HG02763 (cell line): Measurements from ENCODE around the gene TANC1.
"Not testable (repeated sequence)": the region's sequence is repeated elsewhere in the genome, so short reads cannot be mapped to it uniquely, and the experiment has no call there.

Experiments used
- ATAC-seq: cut with Tn5 transposase; IDR thresholded peaks from one replicate; pipeline ENCODE4 v1.9.1; 2021; ENCODE audit warnings: mild to moderate bottlenecking, moderate library complexity; ENCODE audit not compliant: unreplicated experiment

The TANC1 gene

DNA sequence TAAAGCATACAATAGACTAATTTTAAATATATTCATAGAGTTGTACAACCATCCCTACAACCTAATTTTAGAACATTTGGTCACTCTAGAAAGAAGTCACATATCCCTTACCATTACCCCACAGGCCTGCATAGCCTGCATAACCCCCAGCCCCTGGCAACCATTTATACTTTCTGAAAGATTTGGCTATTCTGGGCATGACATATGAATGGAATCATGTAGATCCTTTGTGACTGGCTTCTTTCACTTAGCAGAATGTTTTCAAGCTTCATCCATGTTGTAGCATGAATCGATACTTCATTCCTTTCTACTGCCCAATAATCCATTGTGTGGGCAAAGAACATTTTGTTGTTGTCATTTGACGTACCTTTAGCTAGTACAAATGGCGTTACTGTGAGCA is 166.5 kb downstream of the TANC1 start:
- ATAC-seq: no peak

DNA sequence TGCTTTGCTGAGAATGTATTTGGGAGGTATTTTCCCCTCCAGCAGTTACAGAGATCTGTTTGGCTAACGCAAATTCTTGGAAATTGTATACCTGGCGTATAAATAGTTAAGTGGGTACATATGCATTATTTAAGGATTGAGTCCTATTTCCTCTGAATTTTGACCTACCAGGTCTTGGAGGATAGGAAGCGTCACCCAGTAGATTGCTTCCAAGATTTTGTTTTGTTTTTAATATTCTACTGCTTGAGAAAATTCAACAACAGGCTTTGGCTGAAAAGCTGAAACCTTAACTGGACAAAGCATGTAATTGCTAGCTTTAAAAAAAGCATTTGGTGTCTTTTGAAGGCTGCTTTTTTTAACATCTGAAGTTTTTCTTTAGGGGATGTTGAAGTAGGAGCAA is 168.0 kb downstream of the TANC1 start:
- no peak for ATAC-seq

DNA sequence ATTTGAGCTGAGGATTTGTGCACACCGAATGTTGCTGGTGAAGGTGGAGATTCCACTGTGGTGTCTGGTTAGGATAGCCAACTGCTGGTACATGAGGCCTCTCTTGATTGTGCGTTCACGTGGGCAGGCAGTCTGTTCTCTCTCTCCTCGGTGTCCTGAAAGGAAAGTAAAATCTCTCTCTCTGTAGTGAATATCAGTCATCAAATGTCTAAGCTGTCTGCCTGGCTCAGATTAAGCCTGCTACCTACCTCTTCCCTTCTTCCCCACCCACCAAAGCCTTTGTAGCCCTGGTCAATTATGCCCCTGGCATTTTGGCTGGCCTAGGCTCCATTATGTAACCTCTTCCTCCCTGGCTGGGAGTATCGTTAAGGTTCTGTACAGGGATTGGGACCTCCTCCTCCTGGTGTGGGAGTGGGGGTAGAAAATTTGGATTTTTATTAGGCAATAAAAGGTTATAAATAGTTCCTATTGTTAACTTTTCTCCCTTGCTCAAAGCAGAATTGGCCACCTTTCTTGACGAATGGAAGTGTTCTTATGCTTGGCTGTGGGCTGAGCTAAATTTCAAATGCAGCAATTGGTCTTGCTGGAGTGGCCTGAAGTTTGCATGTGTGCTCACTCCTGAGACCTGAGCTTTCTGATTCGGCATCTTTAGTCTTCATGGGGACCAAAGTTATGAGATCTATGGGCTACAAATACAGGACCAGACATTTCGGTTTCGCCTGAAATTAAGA is 169.2 kb downstream of the TANC1 start:
- no peak for ATAC-seq

DNA sequence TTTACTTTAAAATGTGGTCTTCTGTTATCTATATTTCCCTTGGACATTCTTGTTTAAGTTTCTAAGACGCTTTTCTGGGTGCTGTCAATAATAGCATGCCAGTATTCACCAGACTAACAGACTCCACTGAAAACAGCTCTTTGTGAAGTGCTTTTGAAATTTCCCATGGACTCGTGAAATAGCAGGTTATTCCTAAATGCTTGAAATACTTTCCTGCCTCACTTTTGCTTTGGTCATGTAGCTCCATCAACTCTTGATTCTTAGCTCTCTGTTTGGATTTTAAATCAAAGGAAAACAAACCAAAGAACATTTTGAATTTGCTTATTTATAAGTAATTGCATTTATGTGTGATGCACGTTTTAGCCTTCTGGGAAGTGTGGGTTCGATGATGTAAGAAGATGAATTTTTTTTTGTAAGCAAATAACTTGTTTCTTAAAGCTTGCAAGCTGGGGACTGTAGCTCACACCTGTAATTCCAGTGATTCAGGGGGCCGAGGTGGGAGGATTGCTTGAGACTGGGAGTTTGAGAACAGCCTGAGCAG is 170.3 kb downstream of the TANC1 start:
- ATAC-seq: no peak

DNA sequence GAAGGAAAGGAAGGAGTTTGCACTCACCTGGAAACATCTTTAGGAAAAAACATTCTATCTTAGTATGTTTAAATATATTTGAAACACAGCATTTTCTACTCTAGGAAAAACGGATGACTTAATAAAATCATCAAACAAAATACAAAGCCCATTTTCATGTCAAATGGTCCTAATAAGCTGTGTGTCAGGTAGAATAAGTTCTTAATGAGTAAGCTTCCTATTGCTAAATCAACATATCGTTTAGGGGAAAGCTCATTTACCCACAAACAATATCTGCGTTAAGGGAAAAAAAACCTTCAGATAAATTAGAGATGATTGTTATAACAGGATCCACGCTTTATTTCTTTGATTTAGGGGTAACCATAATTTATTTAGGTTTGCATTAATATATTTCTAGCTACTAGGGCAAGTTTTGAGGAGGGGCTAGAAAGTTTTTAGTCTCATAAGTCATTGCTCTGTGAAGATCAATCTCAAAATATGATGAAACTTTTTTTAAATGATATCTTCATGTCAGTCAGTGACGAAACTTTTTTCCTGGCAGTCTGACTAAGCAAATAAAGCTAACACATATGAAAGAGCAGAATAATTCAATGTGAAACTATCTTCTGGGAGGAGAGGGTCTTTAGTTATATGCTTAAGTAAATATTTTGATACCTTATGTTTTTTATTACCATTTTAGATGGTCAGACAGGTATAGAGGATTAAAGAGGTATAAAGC is 170.9 kb downstream of the TANC1 start:
- ATAC-seq: no peak

DNA sequence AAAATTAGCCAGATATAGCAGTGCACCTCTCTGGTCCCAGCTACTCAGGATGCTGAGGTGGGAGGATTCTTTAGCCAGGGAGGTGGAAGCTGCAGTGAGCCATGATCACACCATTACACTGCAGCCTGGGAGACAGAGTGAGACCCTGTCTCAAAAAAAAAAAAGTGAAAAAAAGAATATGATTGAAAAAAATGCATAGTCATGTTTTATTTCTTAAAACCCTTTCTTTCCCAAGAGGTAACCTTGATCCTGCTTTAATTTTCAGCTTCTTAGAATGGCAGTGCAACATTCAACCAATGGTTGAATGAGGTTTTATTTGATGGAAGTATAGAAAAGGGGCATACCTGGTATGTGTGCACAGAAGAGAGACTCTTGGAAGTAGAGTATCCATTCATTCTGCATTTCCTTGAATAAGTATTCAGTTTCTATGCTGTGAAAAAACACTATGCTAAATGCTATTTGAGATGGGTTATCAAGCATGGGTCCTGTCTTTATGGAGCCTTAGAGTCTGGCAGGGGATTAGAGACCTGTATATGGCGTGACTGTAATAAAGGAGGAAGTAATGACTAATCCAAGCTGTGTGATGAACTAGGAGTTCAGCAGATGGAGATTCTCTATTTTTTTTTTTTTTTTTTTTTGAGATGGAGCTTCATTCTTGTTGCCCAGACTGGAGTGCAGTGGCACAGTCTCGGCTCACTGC is 171.8 kb downstream of the TANC1 start:
- ATAC-seq: no peak

DNA sequence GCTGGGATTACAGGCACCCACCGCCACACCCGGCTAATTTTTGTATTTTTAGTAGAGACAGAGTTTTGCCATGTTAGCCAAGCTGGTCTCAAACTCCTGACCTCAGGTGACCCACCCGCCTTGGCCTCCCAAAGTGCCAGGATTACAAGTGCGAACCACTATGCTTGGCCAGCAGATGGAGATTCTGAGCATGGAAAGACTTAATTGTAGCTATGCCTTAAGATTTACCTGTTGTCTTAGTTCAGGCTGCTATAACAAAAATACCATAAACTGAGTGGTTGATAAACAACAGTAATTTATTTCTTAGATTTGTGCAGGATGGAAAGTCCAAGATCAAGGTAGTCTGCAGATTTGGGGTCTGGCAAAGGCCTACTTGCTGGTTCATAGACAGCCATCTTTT is 172.4 kb downstream of the TANC1 start:
- not testable (repeated sequence) for ATAC-seq

DNA sequence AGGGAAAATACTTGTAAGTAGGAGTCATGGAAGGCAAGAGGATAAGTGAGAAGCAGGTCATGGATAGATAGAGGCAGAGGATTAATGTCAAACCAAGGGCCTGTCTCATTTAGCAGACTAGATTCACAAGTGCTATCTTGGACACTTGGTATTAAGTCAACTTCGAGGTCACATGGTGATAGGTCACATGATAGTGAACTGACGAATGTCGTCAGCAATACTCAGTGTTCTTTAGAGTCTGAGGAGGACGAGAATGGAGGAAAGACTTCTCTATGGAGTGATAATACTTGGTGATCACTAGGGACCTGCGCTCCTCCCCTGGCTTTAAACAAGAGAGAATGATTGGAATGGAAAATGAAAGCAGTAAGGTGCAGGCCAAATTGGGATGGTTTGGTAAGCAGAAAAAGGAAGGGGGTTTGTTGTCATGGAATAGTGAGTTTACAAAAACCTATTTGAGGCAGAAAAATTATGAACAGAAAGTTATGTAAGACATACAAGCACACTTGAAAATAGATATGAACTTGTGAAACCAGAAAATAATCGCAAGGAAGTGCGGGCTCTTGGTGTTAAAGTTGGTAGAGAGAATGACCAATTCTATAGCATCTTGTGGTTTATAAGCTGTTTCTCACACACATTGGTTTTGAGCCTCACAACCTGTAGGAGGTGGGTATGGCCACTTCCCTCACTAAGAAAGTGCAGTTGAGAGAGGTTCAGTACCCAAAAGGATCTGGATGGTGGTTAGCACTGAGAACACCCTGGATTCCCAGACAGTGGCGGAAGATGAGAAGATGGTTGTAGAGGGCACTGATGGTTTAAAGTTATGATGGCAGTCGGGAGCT is 176.6 kb downstream of the TANC1 start:
- no peak for ATAC-seq

DNA sequence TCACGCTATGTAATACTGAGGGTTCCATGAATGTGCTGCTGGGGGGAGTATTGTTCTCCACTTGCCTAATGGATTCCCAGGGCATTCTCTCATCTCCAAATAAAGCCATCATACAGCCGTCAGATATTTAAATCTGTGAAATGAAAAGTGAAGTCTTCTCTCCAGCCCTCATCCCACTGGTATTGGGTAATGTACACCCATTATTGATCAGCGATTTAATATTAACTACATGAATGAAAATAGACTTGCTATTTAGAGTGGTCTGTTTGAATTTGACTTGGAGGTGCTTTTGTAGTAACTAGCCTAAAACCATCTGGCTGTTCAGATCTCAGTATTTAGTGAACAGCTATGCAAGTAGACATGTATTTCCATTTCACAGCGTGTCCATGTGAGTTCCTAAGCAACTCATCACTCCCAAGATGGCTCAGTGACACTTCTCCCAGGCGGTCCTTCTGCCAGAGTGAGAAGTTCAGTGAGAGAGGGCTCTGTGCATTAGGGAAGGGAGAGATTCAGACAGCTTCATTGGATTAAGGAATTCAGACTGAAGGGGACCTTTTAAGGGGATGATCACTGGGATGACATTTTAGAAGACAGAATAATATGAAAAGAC is 177.4 kb downstream of the TANC1 start:
- no peak for ATAC-seq

DNA sequence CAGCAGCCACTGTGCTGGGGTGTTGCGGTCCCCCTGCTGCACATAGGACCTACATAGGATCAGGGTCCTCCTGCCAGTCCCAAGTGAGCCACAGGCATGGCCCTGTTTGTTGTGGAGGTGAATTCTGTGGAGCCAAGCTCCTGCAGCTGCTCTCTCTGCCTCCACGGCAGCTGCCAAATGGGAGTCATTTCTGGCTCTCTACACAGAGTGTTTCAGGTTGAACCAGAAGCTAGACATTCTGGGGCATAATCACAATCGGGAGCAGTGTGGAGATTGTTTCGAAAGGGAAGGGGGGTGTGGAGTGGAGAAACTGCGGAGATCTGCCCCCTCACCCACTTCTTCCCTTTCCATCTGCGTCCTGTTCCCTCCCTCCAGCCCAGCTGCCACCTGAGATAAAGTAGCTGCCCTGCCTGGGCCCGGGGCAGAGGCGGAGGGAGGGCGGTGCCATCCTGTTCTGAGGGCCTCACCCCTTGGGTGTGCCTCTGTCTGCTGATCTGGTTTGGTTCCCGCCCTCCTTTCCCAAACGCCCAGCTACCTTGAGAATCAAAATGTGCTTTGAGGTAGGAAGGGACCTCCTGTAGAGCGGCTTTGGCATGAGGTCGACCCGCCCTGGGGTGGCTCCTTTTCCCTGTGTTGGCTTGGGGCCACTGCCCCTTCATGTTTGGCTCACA is 178.7 kb downstream of the TANC1 start:
- no peak for ATAC-seq

DNA sequence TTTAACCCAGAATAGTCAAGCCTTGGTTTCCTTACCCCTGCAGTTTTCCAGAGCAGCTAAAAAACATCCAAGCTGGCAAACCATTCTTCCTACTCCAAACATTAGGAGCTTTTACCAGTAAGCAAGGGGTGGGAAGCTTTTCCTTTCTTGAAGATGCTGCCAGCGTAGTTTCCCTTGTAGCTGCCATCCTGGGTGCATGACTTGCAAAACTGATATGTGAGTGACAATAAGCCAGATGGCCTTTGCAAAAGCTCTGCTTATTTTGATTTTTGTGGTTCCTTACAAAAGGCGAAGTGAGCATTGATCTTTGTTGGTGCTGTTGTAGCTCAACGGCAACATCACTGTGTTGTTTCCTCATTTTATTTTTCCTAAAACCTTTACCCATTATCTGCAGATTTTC is 179.2 kb downstream of the TANC1 start:
- no peak for ATAC-seq

DNA sequence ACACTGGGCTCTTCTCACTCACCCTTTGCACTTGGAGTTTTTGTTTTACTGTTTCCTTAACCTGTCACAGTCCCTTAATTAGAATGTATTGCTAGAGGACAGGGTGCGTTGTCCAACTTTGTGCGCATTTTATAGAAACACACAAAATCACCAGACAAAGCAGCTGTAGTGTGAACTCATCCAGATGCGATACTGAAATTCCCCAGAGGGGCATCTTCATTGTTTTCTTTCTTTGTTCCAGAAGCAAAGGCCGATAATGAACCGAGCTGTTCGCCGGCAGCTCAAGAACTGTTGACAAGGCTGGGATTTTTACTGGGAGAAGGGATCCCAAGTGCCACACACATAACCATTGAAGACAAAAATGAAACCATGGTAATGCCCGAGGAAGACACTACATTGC is 180.5 kb downstream of the TANC1 start:
- no peak for ATAC-seq

DNA sequence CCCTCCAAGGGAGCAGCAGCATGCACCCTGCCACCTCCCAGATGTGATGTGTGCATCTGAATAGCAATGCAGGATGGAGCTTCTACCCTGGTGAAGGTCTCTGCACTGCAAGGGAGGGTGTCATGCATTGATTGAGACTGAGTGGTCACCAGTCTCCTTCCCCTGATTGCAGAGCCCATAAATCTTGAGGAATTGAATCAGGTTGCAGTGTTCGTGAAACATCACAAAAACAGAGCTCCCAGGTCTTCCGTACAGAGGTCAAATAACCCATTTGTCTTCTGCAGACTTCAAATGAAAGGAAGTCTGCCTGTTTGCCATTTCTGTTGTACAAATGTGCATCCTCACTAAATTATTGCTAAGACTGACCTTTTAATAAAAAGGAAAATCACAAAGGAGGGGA is 181.3 kb downstream of the TANC1 start:
- ATAC-seq: no peak

DNA sequence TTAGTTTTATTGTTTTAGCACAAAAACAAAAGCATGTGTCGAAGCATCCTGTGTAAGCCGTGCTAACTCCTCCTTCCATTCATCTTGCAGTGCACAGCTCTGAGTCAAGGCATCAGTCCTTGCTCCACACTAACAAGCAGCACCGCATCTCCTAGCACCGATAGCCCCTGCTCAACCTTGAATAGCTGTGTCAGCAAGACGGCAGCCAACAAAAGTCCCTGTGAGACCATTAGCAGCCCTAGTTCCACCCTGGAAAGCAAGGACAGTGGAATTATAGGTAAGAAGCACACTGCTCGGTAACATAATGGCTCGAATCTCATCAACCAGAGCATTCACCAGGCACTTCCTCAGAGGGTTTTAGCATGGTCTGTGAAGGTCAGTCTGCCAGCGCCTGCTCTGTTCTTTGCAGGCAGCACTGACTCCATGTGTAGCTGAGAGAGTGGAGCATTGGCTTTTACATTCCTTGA is 181.9 kb downstream of the TANC1 start:
- ATAC-seq: no peak

DNA sequence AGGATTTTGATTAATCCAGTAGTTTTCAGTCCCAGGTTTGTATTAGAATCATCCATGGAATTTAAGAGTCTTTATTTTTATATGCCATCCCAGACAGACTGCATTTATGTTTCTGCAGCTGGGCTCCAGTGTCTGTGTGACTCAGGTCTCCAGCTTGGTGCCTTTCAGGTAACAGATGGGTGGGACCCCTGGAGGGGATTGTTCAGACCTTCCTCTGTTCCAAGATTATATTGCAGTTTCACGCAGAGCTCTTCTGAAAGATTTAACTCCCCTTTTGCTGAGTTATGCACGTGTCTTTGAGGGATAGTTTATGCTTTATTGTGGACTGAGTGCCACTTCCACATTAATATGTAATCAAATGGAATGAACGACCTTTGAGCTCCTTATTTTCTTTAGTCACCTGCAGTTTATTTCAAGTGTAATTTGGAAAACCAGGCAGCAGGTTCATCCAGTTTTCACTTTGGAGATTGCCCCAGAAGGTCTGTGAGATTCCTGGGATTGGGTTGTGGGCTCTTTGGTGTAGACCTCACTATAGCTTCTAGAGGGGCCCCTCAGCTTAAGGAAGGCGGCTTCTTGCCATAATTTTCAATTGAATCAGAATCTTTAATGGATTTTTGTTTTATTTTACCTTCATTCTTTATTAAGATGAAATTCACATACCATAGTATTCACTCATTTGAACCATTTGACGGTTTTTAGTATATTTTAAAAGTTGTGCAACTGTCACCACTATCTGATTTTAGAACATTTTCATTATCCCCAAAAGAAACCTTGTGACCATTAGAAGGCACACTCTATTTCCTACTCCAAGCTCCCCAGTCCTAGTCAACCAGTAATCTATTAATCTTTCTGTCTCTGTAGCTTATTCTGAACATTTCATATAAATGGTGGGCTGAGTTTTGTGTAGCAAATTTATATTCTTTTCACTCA is 183.0 kb downstream of the TANC1 start:
- no peak for ATAC-seq

DNA sequence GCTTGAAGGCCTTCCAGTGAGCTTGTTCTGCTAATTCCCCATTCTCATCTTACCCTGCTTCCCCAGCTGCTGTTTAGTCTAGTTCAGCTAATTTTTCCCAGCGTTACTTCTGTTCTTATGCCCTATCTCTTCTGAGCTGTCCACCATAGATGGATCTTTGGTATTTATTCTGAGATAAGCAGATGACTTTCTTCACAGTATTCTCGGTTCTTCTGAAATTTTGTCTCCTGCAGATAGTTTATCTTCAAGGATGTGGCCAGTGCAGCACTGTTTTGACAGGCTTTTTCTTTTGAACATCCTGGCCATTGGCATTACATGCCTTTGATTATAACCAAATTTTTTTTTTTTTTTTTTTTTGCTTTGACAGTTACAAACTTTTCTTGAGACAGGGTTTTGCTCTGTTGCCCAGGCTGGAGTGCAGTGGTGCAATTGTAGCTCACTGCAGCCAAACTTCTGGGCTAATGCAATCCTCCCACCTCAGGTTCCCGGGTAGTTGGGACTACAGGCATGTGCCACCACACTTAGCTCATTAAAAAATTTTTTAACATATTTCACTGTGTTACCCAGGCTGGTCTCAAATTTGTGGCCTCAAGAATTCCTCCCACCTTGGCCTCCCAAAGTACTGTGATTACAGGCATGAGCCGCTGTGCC is 183.8 kb downstream of the TANC1 start:
- ATAC-seq: no peak

DNA sequence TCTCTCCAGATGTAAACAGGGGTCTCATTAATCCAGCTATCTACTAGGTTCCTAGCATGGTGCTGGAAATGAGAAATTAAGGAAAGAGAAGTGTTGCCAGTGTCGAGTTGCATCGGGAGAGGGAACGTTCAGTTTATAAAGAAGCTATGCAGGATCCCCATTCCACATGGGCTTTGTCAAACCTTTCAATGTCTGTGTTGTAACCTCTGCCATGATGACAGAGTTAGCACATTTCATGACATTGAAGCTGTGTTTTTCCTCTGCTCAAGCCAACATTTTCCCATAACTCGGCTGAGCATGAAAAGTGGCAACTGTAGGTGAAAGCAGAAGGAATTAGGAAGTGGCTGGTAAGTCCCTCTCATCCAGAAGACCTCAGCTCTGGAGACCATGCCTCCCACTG is 184.6 kb downstream of the TANC1 start:
- ATAC-seq: no peak

DNA sequence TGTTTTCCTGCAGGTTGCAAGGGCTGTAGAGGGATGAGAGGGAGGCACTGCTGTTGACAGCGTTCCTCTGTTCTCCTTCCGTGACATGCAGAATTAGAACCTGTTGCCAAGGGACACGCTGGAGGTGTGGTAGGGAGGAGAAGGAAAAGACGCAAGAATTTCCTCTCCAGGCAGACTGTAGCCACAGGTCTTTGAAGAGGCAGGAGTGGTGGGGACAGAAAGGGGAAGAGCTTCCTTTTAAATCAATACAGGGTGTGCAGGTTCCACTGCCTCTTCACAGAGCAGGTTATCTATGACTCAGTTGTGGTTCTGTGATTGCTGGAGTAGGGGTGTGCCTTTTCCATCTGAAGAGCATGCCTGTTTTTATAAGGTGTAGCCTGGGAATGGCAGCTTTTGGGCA is 185.0 kb downstream of the TANC1 start:
- no peak for ATAC-seq
